Stimulated activated CD4-positive, alpha-beta T cell treated with anti-CD3 and anti-CD28 coated beads, Interleukin-1b, Interleukin-23, amount 100 ng/mL, for 48 hours (primary cell): ENCODE results near the gene CARTPT.
A peak's percentile ranks its signal among the peaks of the same experiment; 100 is the strongest.

Experiments used
- DNase-seq: peaks from one replicate; pipeline ENCODE4 v3.0.0-alpha.2; 2020

The CARTPT gene

GRCh38 chr5:71738662-71739361 is 19.7 kb downstream of the CARTPT start:
- DNase-seq = no peak

GRCh38 chr5:71740015-71740753 is 21.1 kb downstream of the CARTPT start:
- DNase-seq = no peak

- no peak for DNase-seq
Observed at GRCh38 chr5:71743155-71743554, 24.1 kb downstream of the CARTPT start.

- no peak for DNase-seq
Observed at GRCh38 chr5:71744009-71744790, 25.1 kb downstream of the CARTPT start.

GRCh38 chr5:71747182-71747581 is 28.1 kb downstream of the CARTPT start:
- DNase-seq = no peak

- no peak for DNase-seq
Observed at GRCh38 chr5:71748360-71748759, 29.3 kb downstream of the CARTPT start.

GRCh38 chr5:71751422-71751821 is 32.3 kb downstream of the CARTPT start:
- DNase-seq = no peak

GRCh38 chr5:71752441-71753190 is 33.5 kb downstream of the CARTPT start:
- DNase-seq = no peak

GRCh38 chr5:71757590-71758543 is 38.8 kb downstream of the CARTPT start:
- DNase-seq = peak; percentile 56

- no peak for DNase-seq
Observed at GRCh38 chr5:71762826-71763225, 43.8 kb downstream of the CARTPT start.

GRCh38 chr5:71767661-71768060 is 48.6 kb downstream of the CARTPT start:
- DNase-seq = no peak

GRCh38 chr5:71769287-71769686 is 50.2 kb downstream of the CARTPT start:
- no peak for DNase-seq

- DNase-seq = no peak
Observed at GRCh38 chr5:71770381-71770780, 51.3 kb downstream of the CARTPT start.
